ENCODE measurements around the gene GBA2.

GBA2 gene

DNA sequence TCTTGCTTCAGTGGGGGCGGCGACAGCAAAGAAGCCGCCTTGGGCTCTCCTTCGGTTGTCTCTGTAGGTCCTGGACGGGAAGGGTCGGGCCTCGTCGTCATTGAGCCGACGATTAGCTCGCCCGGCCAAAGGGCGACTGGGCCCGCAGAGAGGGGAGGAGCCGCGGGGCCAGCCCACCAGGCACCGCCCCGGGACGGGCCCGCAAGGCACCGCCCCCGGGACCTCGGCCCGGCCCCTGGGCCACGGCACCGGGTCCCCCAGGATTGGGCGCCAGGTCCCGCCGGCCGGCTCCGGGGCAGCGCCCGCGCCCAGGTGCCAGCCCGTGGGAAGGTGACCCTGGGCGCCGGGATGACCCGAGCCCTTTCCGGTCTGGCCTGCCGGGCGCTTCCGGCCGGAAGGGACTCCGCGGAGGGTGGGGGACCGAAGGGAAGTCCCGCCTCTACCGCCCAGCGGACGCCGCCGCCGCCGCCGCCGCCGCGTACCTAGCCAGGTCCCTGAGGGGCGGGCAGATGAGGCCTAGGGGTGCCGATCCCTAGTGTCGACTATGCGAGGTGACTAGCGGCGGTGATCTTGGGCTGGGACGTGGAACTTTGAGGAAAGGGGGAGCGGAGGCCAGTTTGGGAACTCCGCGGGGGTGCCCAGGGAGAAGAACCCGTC is at the start of gene GBA2, which contains the start of gene RGP1:
Gene GBA2 (minus strand): TSS at position 371 of the 657 bp plus-strand sequence. CDS start 524 bp downstream, outside the sequence.
Gene RGP1 (plus strand): TSS at position 430 of the 657 bp plus-strand sequence. CDS start 469 bp downstream, outside the sequence.
- Histone ChIP-seq H3K9ac (peak within 1 kb of the TSS; percentile 86), H3K4me1 (peaks cover 45% of the 10 kb centered on the region), H3K4me3 (peak within 1 kb of the TSS; percentile 91), H3K36me3 (peaks cover 44% of the 10 kb centered on the region), H3K4me2 (peak within 1 kb of the TSS; percentile 84), H3K27me3 (no peaks in the 10 kb centered on the region), H3K27ac (peak within 1 kb of the TSS; percentile 87), H3K9me3 (no peaks in the 10 kb centered on the region), H4K20me1 (no peaks in the 10 kb centered on the region; the same call in 1 of the 2 replicates)
- TF ChIP-seq Cebpa-rat (IDR thresholded peaks at IDR 0.05), result no peak

DNA sequence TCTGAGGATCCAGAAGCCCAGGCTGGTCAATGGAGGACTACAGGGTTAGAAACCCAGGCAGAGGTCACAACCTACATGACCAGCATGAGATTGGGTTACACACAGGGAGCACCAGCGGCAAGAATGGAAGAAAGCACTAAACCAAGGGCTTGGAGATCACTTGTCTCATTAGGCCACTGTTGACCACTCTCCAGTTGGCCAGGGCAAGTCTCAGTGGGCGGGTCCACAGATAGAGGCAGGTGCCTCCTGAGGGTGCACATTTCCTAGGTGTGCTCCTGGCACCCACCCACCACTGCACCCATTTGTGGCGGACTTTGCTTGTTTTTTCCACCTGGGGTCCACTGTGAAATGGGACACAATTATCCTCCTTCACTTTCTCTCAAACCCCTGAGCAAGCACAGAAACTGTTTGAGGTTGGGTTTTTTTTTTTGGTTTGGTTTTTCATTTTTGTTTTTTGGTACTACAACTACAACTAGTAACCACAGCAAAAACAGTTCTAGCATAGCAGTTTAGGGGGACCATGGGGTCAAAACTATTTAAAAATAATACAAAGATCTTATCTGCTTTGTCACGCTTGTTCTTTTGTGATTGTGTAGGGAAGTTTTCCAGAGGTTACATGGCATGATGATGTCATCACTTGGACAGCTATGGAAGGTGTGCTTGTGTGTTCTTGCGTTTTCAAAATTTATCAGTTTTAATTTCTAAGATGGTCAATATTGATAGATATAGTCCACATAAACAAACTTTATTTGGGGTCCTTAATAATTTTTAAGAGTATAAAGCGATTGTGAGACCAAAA is 48.5 kb upstream of the GBA2 start:
- H3K27me3 ChIP-seq, result peaks cover under 1% of the 10 kb centered on the region; the same call in 1 of the 2 replicates
- H3K9me3 ChIP-seq, result no peaks in the 10 kb centered on the region
- H3K36me3 ChIP-seq, result peaks cover 3% of the 10 kb centered on the region; the same call in 1 of the 2 replicates
- no peak overlapping the region for H3K27ac ChIP-seq
- H3K4me3 ChIP-seq, result no peak overlapping the region
- H3K4me2 ChIP-seq, result no peak overlapping the region
- no peak for TF ChIP-seq Cebpa-rat (IDR thresholded peaks at IDR 0.05)
- H4K20me1 ChIP-seq, result no peaks in the 10 kb centered on the region
- H3K4me1 ChIP-seq, result no peaks in the 10 kb centered on the region
- H3K9ac ChIP-seq, result no peak overlapping the region

DNA sequence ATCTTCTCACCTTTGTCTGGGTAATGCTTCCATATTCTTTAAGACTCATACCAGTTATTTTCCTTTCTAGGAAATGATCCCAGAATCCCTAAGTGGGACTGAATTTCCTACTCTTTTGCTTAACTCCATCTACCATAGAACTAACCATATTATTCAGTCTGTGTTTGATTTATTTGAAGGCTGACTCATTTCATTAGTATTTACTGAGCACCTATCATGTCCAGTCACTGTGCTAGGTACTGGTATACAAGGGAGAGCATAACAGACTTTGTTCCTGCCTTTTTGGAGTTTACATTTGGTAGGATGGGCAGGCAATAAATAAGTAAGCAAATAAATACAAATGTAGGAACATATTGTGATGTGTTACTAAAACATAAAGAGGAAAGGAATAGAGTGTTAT is 46.7 kb upstream of the GBA2 start:
- peaks cover 4% of the 10 kb centered on the region; the same call in 1 of the 2 replicates for H3K4me1 ChIP-seq
- peaks cover 13% of the 10 kb centered on the region for H3K27me3 ChIP-seq
- H4K20me1 ChIP-seq, result no peaks in the 10 kb centered on the region
- no peak overlapping the region for H3K4me3 ChIP-seq
- H3K9me3 ChIP-seq, result no peaks in the 10 kb centered on the region
- no peak for TF ChIP-seq Cebpa-rat (IDR thresholded peaks at IDR 0.05)
- no peak overlapping the region for H3K4me2 ChIP-seq
- H3K36me3 ChIP-seq, result peaks cover 3% of the 10 kb centered on the region; the same call in 1 of the 2 replicates
- no peak overlapping the region for H3K27ac ChIP-seq
- H3K9ac ChIP-seq, result no peak overlapping the region

DNA sequence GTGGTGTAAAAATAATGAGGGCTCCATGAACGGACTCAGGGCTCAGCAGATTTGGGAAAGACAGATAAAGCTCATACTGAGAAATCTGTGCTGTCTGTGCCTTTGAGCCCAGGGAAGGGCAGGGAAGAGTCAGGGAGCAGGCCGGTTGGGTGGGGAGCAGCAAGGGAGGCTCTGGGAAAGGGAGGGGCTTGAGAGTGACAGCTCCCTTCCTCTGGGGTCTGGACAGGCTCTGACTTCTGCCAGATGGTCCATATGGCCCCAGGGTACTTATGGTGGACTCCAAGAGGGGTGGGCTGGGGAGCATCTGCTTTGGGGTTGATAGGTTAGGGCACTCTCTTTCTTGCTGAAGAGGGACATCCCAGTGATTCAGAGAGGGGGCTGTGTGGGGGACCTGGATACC is 44.4 kb upstream of the GBA2 start:
- no peak for TF ChIP-seq Cebpa-rat (IDR thresholded peaks at IDR 0.05)
- Histone ChIP-seq H3K36me3 (no peaks in the 10 kb centered on the region), H3K4me1 (peaks cover 8% of the 10 kb centered on the region; the same call in 1 of the 2 replicates), H3K27me3 (peaks cover 17% of the 10 kb centered on the region), H3K4me3 (no peak overlapping the region), H3K9ac (no peak overlapping the region), H3K9me3 (no peaks in the 10 kb centered on the region), H3K27ac (no peak overlapping the region), H4K20me1 (no peaks in the 10 kb centered on the region), H3K4me2 (no peak overlapping the region)

DNA sequence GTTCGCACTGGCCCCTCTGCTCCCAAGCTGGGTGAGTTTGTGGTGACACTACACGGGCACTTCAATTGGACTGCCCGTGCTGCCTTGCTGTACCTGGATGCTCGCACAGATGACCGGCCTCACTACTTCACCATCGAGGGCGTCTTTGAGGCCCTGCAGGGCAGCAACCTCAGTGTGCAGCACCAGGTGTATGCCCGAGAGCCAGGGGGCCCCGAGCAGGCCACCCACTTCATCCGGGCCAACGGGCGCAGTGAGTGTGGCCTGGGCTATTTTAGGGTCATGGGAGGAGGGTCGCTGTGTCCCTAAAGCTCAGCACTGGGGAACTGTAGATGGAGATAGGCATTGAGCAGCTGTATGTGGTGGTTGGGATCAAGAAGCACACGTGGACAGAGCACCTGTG is 43.8 kb upstream of the GBA2 start:
- Histone ChIP-seq H4K20me1 (no peaks in the 10 kb centered on the region), H3K9ac (no peak overlapping the region), H3K36me3 (no peaks in the 10 kb centered on the region), H3K4me1 (peaks cover 8% of the 10 kb centered on the region; the same call in 1 of the 2 replicates), H3K4me2 (no peak overlapping the region), H3K27me3 (peaks cover 17% of the 10 kb centered on the region), H3K9me3 (no peaks in the 10 kb centered on the region), H3K4me3 (no peak overlapping the region), H3K27ac (no peak overlapping the region)
- no peak for TF ChIP-seq Cebpa-rat (IDR thresholded peaks at IDR 0.05)

DNA sequence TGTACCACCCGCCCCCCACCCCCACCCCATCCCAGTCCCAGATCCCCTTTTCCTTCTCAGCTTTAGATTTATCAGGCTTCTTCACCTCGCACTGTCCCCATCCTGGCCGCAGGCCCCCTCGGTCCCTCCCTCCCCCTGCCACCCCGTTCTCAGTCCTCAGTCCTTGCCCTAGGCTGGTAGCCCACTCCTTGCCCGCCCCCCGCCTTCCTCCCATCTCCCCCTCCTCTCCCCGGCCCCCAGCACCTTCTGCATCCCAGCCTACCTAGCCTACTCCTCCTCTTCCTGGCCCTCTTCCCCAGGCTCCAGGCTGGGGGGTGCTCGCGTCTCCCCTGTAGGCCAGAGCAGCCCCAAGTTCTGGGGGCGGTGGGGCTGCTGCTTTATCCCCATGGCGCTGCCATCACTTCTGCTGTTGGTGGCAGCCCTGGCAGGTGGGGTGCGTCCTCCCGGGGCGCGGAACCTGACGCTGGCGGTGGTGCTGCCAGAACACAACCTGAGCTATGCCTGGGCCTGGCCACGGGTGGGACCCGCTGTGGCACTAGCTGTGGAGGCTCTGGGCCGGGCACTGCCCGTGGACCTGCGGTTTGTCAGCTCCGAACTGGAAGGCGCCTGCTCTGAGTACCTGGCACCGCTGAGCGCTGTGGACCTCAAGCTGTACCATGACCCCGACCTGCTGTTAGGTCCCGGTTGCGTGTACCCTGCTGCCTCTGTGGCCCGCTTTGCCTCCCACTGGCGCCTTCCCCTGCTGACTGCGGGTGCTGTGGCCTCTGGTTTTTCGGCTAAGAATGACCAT is 43.2 kb upstream of the GBA2 start:
- Histone ChIP-seq H3K4me2 (no peak overlapping the region), H3K9ac (no peak overlapping the region)

DNA sequence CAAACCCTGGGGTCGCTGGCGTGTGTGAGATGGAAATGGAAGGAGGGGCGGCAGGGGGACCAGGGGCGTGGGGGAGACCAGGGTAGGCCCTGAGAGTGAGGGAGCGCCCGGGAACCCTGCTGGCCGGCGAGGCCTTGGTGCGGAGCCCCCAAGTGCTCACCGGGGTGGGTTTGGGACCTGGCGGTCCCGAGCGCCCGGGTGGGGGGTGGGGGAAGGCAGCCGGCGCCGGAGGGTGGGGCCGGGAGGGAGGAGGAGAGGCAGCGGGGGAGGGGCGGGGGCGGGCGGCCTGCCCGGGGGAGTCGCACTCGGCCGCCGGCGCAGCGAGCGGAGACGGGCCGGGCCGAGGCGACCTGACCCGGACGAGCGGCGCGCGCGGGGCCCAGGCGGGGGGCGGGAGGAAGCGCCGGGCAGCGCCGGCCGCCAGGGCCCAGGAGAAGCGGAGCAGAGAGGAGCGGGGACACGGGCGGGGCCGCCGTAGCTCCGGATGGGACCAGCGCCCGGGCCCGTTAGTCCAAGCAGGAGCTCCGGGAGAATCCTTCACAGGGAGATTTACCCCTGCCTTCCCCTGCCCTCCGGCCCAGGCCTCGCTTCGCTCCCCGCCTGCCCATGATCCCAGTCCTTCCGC is 42.4 kb upstream of the GBA2 start, which contains the start of gene NPR2:
Gene NPR2 (plus strand): TSS at position 295 of the 625 bp plus-strand sequence. CDS start 818 bp downstream, outside the sequence.
- H3K4me1 ChIP-seq, result peaks cover 12% of the 10 kb centered on the region; the same call in 1 of the 2 replicates
- H3K4me3 ChIP-seq, result peak within 1 kb of the TSS; percentile 45; the same call in 1 of the 2 replicates
- no peak within 1 kb of the TSS for H3K27ac ChIP-seq
- H3K9ac ChIP-seq, result no peak within 1 kb of the TSS
- no peaks in the 10 kb centered on the region for H3K36me3 ChIP-seq
- H3K4me2 ChIP-seq, result peak within 1 kb of the TSS; percentile 44
- peaks cover 17% of the 10 kb centered on the region for H3K27me3 ChIP-seq
- no peaks in the 10 kb centered on the region for H3K9me3 ChIP-seq
- no peaks in the 10 kb centered on the region for H4K20me1 ChIP-seq
- TF ChIP-seq Cebpa-rat (IDR thresholded peaks at IDR 0.05), result no peak

More for the DNA sequence above, 43.2 kb upstream of the GBA2 start:
- TF ChIP-seq Cebpa-rat (IDR thresholded peaks at IDR 0.05), result no peak
- no peak overlapping the region for H3K27ac ChIP-seq
- no peaks in the 10 kb centered on the region for H4K20me1 ChIP-seq
- H3K27me3 ChIP-seq, result peaks cover 17% of the 10 kb centered on the region
- H3K4me1 ChIP-seq, result peaks cover 12% of the 10 kb centered on the region; the same call in 1 of the 2 replicates
- no peaks in the 10 kb centered on the region for H3K9me3 ChIP-seq
- no peaks in the 10 kb centered on the region for H3K36me3 ChIP-seq
- H3K4me3 ChIP-seq, result no peak overlapping the region

DNA sequence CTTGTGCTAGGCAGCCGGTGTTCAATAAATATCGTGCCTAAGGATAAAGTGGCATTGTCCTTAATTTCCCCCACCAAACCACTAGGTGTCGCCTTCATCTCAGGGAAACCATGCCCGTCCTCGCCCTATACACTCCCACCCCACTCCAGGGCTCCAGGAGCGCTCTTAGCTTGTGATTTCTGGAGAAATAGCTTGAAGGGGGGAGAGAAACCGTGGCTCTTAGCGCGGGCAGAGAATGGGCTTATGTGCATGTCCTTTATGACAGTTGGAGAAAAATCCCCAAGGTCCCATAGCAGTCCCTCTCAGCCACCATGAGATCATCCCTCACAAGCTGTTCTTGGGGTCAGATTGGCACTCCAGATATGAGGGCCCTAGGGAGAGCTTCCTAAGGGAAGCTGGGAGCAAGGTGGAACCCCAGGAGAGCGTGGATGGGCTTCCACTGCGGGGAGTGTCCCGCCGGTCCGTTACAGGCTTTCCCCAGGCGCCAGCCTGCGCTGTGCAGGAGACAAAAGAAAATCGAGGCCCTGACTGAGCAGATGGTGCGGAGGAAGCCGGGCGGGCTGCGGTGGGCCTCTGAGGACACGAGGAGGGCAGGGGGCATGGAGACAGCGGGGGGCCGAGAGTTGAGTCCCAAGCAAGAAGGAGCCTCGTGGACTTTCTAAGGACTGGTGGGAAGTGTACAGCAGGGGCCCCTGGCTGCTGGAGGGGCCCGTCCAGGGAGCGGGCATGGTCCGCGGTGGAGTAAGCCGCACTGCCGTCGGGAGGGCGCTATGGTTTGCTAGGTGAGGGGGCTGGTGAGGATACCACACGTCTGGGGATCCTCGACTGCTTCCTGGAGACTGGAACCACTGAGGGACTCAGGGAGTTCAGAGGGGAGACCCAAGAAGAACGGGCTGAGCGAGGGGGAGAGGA is 41.6 kb upstream of the GBA2 start:
- Histone ChIP-seq H4K20me1 (no peaks in the 10 kb centered on the region), H3K27me3 (peaks cover 17% of the 10 kb centered on the region), H3K36me3 (no peaks in the 10 kb centered on the region), H3K4me3 (no peak overlapping the region), H3K27ac (no peak overlapping the region), H3K9ac (no peak overlapping the region), H3K4me1 (peaks cover 12% of the 10 kb centered on the region; the same call in 1 of the 2 replicates), H3K9me3 (no peaks in the 10 kb centered on the region), H3K4me2 (peak overlapping the region; percentile 14; the same call in 1 of the 2 replicates)
- no peak for TF ChIP-seq Cebpa-rat (IDR thresholded peaks at IDR 0.05)

Measured in BLaER1 (cell line).